HG03025 (cell line): Measurements from ENCODE around the gene PLCD3.
A peak's percentile ranks its signal among the peaks of the same experiment; 100 is the strongest.

Experiments
- ATAC-seq: cut with Tn5 transposase; IDR thresholded peaks from one replicate; pipeline ENCODE4 v1.9.1; 2021; ENCODE audit warnings: mild to moderate bottlenecking, moderate library complexity; ENCODE audit not compliant: unreplicated experiment, low FRiP score

Gene PLCD3

GRCh38 chr17:45132320-45132571 lies at the start of gene PLCD3:
Gene PLCD3 (minus strand): TSS chr17:45132515. CDS start chr17:45132410, 105 bp downstream.
- ATAC-seq: no peak

GRCh38 chr17:45177563-45177962 lies 45.2 kb upstream of the PLCD3 start:
- ATAC-seq: no peak

- no peak for ATAC-seq
These were observed 43.4 kb upstream of the PLCD3 start for GRCh38 chr17:45175759-45176115.

- ATAC-seq: no peak
These were observed 40.4 kb upstream of the PLCD3 start for GRCh38 chr17:45172541-45173286.

GRCh38 chr17:45172232-45172540 lies 39.9 kb upstream of the PLCD3 start:
- no peak for ATAC-seq

- ATAC-seq: no peak
These were observed 39.3 kb upstream of the PLCD3 start for GRCh38 chr17:45171338-45172231.

GRCh38 chr17:45170931-45171337 lies 38.6 kb upstream of the PLCD3 start:
- ATAC-seq: no peak

GRCh38 chr17:45170280-45170930 lies 38.1 kb upstream of the PLCD3 start:
- ATAC-seq: no peak

- ATAC-seq: no peak
These were observed 36.9 kb upstream of the PLCD3 start for GRCh38 chr17:45168991-45169752.

GRCh38 chr17:45164734-45165269 lies 32.5 kb upstream of the PLCD3 start:
- ATAC-seq: no peak

GRCh38 chr17:45162025-45162687 lies 29.8 kb upstream of the PLCD3 start:
- no peak for ATAC-seq

- peak; percentile 89 for ATAC-seq
These were observed 29.1 kb upstream of the PLCD3 start, which contains the start of gene HEXIM2 for GRCh38 chr17:45161288-45162024. Gene HEXIM2 (plus strand): TSS chr17:45161875. CDS start chr17:45162794, 919 bp downstream.

GRCh38 chr17:45160447-45161287 lies 28.4 kb upstream of the PLCD3 start:
- peak; percentile 36 for ATAC-seq

GRCh38 chr17:45156242-45156641 lies 23.9 kb upstream of the PLCD3 start:
- ATAC-seq: no peak

GRCh38 chr17:45155483-45155882 lies 23.2 kb upstream of the PLCD3 start:
- no peak for ATAC-seq

- no peak for ATAC-seq
These were observed 22.7 kb upstream of the PLCD3 start for GRCh38 chr17:45155029-45155428.

- ATAC-seq: no peak
These were observed 18.8 kb upstream of the PLCD3 start for GRCh38 chr17:45150911-45151809.
